Transverse colon (tissue), 4 donors: ENCODE data around the gene TRIOBP. TPM values are rescaled to one million over a fixed set of nuclear protein-coding genes. Genes with fewer than 3 reads are reported as not detected.

Experiments
- DNase-seq: peaks from one replicate; pipeline ENCODE4 v3.0.0-alpha.2; 2019
- H3K27ac ChIP-seq, 4 donors: fragments of 200-600 bp; sonication (generic); 2 replicates each; pipeline ENCODE4 v1.5.1; 2016 to 2018; ENCODE audit warnings: inconsistent platforms in 4 of 4
- H3K27me3 ChIP-seq: fragments of 200-600 bp; sonication (generic); 2 replicates; pipeline ENCODE4 v1.5.1; 2017; ENCODE audit warnings: inconsistent platforms
- H3K36me3 ChIP-seq, 4 donors: fragments of 200-600 bp; sonication (generic); 2 replicates each; pipeline ENCODE4 v1.5.1; 2017 to 2019; ENCODE audit warnings: inconsistent platforms in 4 of 4
- H3K4me1 ChIP-seq, 4 donors: fragments of 200-600 bp; sonication (generic); 2 replicates each; pipeline ENCODE4 v1.5.1; 2017 to 2020; ENCODE audit warnings: inconsistent platforms in 4 of 4
- H3K4me3 ChIP-seq, 4 donors: fragments of 200-600 bp; sonication (generic); 1 replicate in 1 of 4; 2 replicates in 3 of 4; pipeline versions ENCODE4 v1.5.1 to v1.6.1; 2017 to 2019; ENCODE audit warnings: inconsistent platforms in 4 of 4
- H3K9me3 ChIP-seq, 2 donors: fragments of 200-600 bp; sonication (generic); 2 replicates each; pipeline ENCODE4 v1.5.1; 2017 to 2019; ENCODE audit warnings: inconsistent platforms in 2 of 2
- EP300 ChIP-seq: sonication (generic); formaldehyde crosslinking; IDR thresholded peaks from one replicate; pipeline ENCODE4 v1.6.1; 2017; ENCODE audit warnings: antibody characterized with exemption, low read depth
- POLR2A ChIP-seq: fragments of 450-650 bp; IDR thresholded peaks from one replicate; pipeline ENCODE4 v1.6.1; 2016; ENCODE audit warnings: antibody characterized with exemption, mild to moderate bottlenecking, moderate library complexity
- POLR2AphosphoS5 ChIP-seq, 3 donors: sonication (generic); formaldehyde crosslinking; IDR thresholded peaks; one replicate each; pipeline ENCODE4 v1.6.1; 2016; ENCODE audit warnings: antibody characterized with exemption in 3 of 3
- WGBS, 2 donors: methylation state at CpG; one replicate each; pipeline ENCODE4 v1.1.5; 2018; ENCODE audit warnings: low coverage in 1 of 2; 5-methylcytosine and 5-hydroxymethylcytosine counted together
- in situ Hi-C, 4 donors: fragments of 200-750 bp; cut with MboI; loops; one replicate each; pipeline versions ENCODE4 v1.15.0 to v1.15.1; 2017; ENCODE audit warnings: low sequenced_read_pairs in 3 of 4, low pct_ligation_motif_present in 1 of 4, low pct_unique_long_range_greater_than_20kb in 1 of 4
- intact Hi-C: fragments of 100-400 bp; cut with DNase I; formaldehyde crosslinking; loops from one replicate; pipeline ENCODE4 v1.15.1; 2023; ENCODE audit warnings: low total_unique reads
- total RNA-seq, 4 donors: library from RNA; depleted of rRNA; stranded (reverse); fragments of >200 nt; gene quantifications; one replicate each; pipeline ENCODE4 v1.1.0, GENCODE V29; 2016
- TF ChIP-seq, protein P1 (sequence below), 5 experiments: fragments of 200-600 bp in 3 of 5; fragments of 450-650 bp in 2 of 5; sonication (generic) in 3 of 5; IDR thresholded peaks; 1 replicate in 2 of 5; 2 replicates in 3 of 5; pipeline ENCODE4 v1.5.1; 2016 to 2017; ENCODE audit warnings: antibody characterized with exemption in 5 of 5, inconsistent platforms in 3 of 5, mild to moderate bottlenecking in 2 of 5, moderate library complexity in 1 of 5

TRIOBP gene
- total RNA-seq, 4 donors from 2014 or later = 121 to 265 (median 129) TPM

DNA sequence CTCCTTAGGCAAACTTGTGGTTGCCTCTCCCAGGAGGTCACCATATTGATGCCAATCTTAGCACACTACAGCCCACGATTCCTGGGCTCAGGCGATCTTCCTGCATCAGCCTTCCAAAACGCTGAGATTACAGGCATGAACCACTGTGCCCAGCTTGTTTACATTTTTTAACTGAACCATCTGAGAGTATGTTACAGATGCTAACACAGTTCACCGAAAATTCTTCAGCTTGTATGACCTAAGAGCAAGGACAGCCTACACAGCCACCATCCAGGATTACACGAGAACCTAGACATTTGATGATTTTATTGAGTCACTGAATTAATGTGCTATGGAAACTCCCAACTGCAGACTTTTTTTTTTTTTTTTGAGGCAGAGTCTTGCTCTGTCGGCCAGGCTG lies 27.3 kb upstream of the TRIOBP start:
- Histone ChIP-seq H3K27ac (peak overlapping the region; percentile 35 to 55 (median 44)), H3K27me3 (no peaks in the 10 kb centered on the region), H3K9me3 (no peaks in the 10 kb centered on the region), H3K36me3 (peaks cover 0 to 12% (median 0%) of the 10 kb centered on the region in 4 donors), H3K4me1 (peaks cover 17 to 41% (median 26%) of the 10 kb centered on the region in 4 donors), H3K4me3 (no peak overlapping the region)
- 58% methylated on average over 6 of the region's 6 CpGs; no CpG with 5 or more reads in 1 of the 2 donors for WGBS, 2 donors
- no peak for DNase-seq
- TF ChIP-seq, protein P1, sequence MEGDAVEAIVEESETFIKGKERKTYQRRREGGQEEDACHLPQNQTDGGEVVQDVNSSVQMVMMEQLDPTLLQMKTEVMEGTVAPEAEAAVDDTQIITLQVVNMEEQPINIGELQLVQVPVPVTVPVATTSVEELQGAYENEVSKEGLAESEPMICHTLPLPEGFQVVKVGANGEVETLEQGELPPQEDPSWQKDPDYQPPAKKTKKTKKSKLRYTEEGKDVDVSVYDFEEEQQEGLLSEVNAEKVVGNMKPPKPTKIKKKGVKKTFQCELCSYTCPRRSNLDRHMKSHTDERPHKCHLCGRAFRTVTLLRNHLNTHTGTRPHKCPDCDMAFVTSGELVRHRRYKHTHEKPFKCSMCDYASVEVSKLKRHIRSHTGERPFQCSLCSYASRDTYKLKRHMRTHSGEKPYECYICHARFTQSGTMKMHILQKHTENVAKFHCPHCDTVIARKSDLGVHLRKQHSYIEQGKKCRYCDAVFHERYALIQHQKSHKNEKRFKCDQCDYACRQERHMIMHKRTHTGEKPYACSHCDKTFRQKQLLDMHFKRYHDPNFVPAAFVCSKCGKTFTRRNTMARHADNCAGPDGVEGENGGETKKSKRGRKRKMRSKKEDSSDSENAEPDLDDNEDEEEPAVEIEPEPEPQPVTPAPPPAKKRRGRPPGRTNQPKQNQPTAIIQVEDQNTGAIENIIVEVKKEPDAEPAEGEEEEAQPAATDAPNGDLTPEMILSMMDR (IDR thresholded peaks at IDR 0.05) = no peak
- no peak for TF ChIP-seq EP300
- TF ChIP-seq POLR2A = no peak
- no peak for TF ChIP-seq POLR2AphosphoS5 (IDR thresholded peaks at IDR 0.05)
- in situ Hi-C loops (no loop called here), intact Hi-C loops (no loop called here)

DNA sequence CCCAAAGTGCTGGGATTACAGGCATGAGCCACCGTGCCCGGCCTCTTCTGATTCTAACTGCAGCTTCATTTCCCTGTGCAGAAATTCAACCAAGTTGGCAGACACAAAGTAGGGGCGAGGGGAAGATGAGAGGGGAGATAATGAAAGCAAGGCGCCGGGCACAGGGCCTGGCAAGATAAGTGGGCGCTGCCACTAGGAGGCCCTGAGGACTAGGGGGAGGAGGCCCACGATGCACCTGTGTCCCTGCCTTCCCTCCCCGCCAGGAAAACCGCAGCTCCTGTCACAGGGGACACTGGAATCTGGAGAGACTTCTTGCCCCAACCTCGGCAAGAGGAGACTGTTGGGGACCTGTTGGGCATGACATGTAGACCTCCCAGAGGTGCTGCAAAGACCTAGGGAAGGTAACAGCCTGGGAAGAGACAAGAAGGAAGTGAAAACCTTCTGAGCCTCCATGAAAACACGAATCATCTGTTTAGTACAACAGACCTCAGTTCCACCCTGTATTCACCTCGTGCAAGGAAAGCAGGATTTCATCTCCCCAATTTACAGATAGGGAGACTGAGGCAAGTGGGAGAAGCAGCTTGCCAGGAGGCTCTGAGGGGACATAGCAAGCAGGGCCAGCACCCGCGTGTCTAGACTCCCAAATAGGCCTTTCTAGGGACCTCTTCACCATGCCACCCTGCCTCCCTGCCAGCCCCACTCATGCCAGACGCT lies 24.5 kb upstream of the TRIOBP start:
- no peak for TF ChIP-seq EP300
- TF ChIP-seq, protein P1 (IDR thresholded peaks at IDR 0.05) = peak in 1 of 5 experiments; percentile 14
- no peak for TF ChIP-seq POLR2AphosphoS5 (IDR thresholded peaks at IDR 0.05)
- TF ChIP-seq POLR2A = no peak
- Histone ChIP-seq H3K27me3 (no peaks in the 10 kb centered on the region), H3K4me1 (peaks cover 29 to 64% (median 46%) of the 10 kb centered on the region in 4 donors), H3K4me3 (no peak overlapping the region), H3K36me3 (no peaks in the 10 kb centered on the region), H3K9me3 (no peaks in the 10 kb centered on the region), H3K27ac (peak overlapping the region; percentile 89 to 96 (median 94))
- WGBS, 2 donors = 61 to 80% methylated on average over 2 to 15 of the region's 15 CpGs
- intact Hi-C loops = no loop called here
- no peak for DNase-seq
- in situ Hi-C loops = no loop called here

DNA sequence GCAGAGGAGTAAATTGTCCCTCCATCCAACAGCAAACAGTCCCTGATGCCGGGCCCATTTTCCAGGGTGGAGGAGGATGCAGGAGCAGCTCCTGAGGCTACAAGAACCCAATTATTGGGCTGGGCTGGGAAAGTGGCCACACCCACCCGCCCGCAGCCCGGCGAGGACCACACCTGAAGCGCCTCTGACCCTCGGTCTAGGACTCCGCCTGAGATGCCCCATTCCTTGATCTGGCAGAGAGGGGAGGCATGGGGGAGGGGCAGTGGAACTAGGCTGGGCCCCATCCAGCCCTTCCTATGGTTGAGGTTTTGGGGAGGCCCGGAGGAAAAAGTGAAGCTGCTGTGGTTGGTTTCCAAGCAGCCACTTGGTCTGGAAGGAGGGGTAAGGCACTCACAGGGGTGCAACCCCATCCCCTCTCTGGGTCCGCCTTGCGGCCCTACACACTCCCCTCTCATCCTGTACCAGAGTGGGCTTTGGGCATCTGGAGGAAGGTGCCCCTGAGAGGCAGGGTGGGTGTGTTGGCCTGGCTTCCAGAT lies 23.9 kb upstream of the TRIOBP start:
- intact Hi-C loops (no loop called here), in situ Hi-C loops (no loop called here)
- H3K36me3 ChIP-seq = no peaks in the 10 kb centered on the region
- H3K27me3 ChIP-seq = no peaks in the 10 kb centered on the region
- peak overlapping the region; percentile 89 to 96 (median 94) for H3K27ac ChIP-seq
- TF ChIP-seq POLR2AphosphoS5 (IDR thresholded peaks at IDR 0.05) (no peak), POLR2A (no peak), EP300 (no peak)
- TF ChIP-seq, protein P1 (IDR thresholded peaks at IDR 0.05) = no peak
- WGBS, 2 donors = 55% methylated on average over 10 of the region's 11 CpGs; no CpG with 5 or more reads in 1 of the 2 donors
- H3K4me3 ChIP-seq = no peak overlapping the region
- peak; percentile 49 for DNase-seq
- no peaks in the 10 kb centered on the region for H3K9me3 ChIP-seq
- H3K4me1 ChIP-seq = peaks cover 34 to 66% (median 51%) of the 10 kb centered on the region in 4 donors

- WGBS, 2 donors = 80% methylated on average over 12 of the region's 12 CpGs; no CpG with 5 or more reads in 1 of the 2 donors
- TF ChIP-seq POLR2A = no peak
- TF ChIP-seq, protein P1 (IDR thresholded peaks at IDR 0.05) = no peak
- TF ChIP-seq EP300 = no peak
- TF ChIP-seq POLR2AphosphoS5 (IDR thresholded peaks at IDR 0.05) = no peak
- no peaks in the 10 kb centered on the region for H3K27me3 ChIP-seq
- no peak for DNase-seq
- no peak overlapping the region for H3K4me3 ChIP-seq
- H3K9me3 ChIP-seq = no peaks in the 10 kb centered on the region
- H3K36me3 ChIP-seq = no peaks in the 10 kb centered on the region
- in situ Hi-C loops = no loop called here
- peaks cover 34 to 65% (median 54%) of the 10 kb centered on the region in 4 donors for H3K4me1 ChIP-seq
- H3K27ac ChIP-seq = peak overlapping the region; percentile 89 to 96 (median 94)
- intact Hi-C loops = no loop called here
Measured at GRCh38 chr22:37674248-37674647, 22.6 kb upstream of the TRIOBP start.
